ENCODE data around the gene TMEM63B. TPM values are rescaled to one million over a fixed set of nuclear protein-coding genes. Genes with fewer than 3 reads are reported as not detected.
"Not testable (repeated sequence)": the region's sequence is repeated elsewhere in the genome, so short reads cannot be mapped to it uniquely, and the experiment has no call there.

TMEM63B gene
- total RNA-seq, 1 donor from 2014 or later, result 33.4 TPM

- H3K4me3 Mint-ChIP-seq (ENCODE audit: unreplicated experiment), result no peak overlapping the region
- H3K36me3 Mint-ChIP-seq (ENCODE audit: low read depth, unreplicated experiment), result no peaks in the 10 kb centered on the region
These were observed 52.3 kb downstream of the TMEM63B start for GRCh38 chr6:44179648-44180047.

GRCh38 chr6:44180406-44180805, 53.1 kb downstream of the TMEM63B start:
- peaks cover 5% of the 10 kb centered on the region for H3K27me3 Mint-ChIP-seq (ENCODE audit: unreplicated experiment)

More at GRCh38 chr6:44179648-44180047, 52.3 kb downstream of the TMEM63B start:
- H3K27ac Mint-ChIP-seq (ENCODE audit: unreplicated experiment), result no peak overlapping the region
- H3K4me1 Mint-ChIP-seq (ENCODE audit: unreplicated experiment), result peaks cover 50% of the 10 kb centered on the region
- H3K27me3 Mint-ChIP-seq (ENCODE audit: unreplicated experiment), result peaks cover 5% of the 10 kb centered on the region
- H3K9me3 Mint-ChIP-seq (ENCODE audit: unreplicated experiment), result no peaks in the 10 kb centered on the region
- DNase-seq (ENCODE audit: low spot score), result no peak
- TF ChIP-seq CTCF (IDR thresholded peaks at IDR 0.05; ENCODE audit: unreplicated experiment), result no peak

GRCh38 chr6:44180886-44181285, 53.5 kb downstream of the TMEM63B start:
- no peak for DNase-seq (ENCODE audit: low spot score)
- Mint-ChIP-seq H3K27me3 (ENCODE audit: unreplicated experiment) (peaks cover 5% of the 10 kb centered on the region), H3K4me3 (ENCODE audit: unreplicated experiment) (no peak overlapping the region), H3K36me3 (ENCODE audit: low read depth, unreplicated experiment) (no peaks in the 10 kb centered on the region), H3K9me3 (ENCODE audit: unreplicated experiment) (no peaks in the 10 kb centered on the region), H3K27ac (ENCODE audit: unreplicated experiment) (no peak overlapping the region), H3K4me1 (ENCODE audit: unreplicated experiment) (peaks cover 60% of the 10 kb centered on the region)
- TF ChIP-seq CTCF (IDR thresholded peaks at IDR 0.05; ENCODE audit: unreplicated experiment), result no peak

More at GRCh38 chr6:44180406-44180805, 53.1 kb downstream of the TMEM63B start:
- TF ChIP-seq CTCF (IDR thresholded peaks at IDR 0.05; ENCODE audit: unreplicated experiment), result no peak
- Mint-ChIP-seq H3K9me3 (ENCODE audit: unreplicated experiment) (no peaks in the 10 kb centered on the region), H3K27ac (ENCODE audit: unreplicated experiment) (no peak overlapping the region), H3K4me3 (ENCODE audit: unreplicated experiment) (no peak overlapping the region), H3K36me3 (ENCODE audit: low read depth, unreplicated experiment) (no peaks in the 10 kb centered on the region), H3K4me1 (ENCODE audit: unreplicated experiment) (peaks cover 58% of the 10 kb centered on the region)
- no peak for DNase-seq (ENCODE audit: low spot score)

GRCh38 chr6:44181784-44182183, 54.4 kb downstream of the TMEM63B start:
- peaks cover 60% of the 10 kb centered on the region for H3K4me1 Mint-ChIP-seq (ENCODE audit: unreplicated experiment)
- DNase-seq (ENCODE audit: low spot score); H3K9me3 Mint-ChIP-seq (ENCODE audit: unreplicated experiment); H3K4me3 Mint-ChIP-seq (ENCODE audit: unreplicated experiment); H3K27ac Mint-ChIP-seq (ENCODE audit: unreplicated experiment); H3K36me3 Mint-ChIP-seq (ENCODE audit: low read depth, unreplicated experiment): not testable (repeated sequence)
- H3K27me3 Mint-ChIP-seq (ENCODE audit: unreplicated experiment), result peaks cover 10% of the 10 kb centered on the region

- Mint-ChIP-seq H3K4me3 (ENCODE audit: unreplicated experiment) (no peak overlapping the region), H3K27me3 (ENCODE audit: unreplicated experiment) (peaks cover 10% of the 10 kb centered on the region), H3K9me3 (ENCODE audit: unreplicated experiment) (no peaks in the 10 kb centered on the region), H3K27ac (ENCODE audit: unreplicated experiment) (no peak overlapping the region), H3K36me3 (ENCODE audit: low read depth, unreplicated experiment) (no peaks in the 10 kb centered on the region), H3K4me1 (ENCODE audit: unreplicated experiment) (peaks cover 49% of the 10 kb centered on the region)
- no peak for DNase-seq (ENCODE audit: low spot score)
- TF ChIP-seq CTCF (IDR thresholded peaks at IDR 0.05; ENCODE audit: unreplicated experiment), result no peak
These were observed 55.6 kb downstream of the TMEM63B start for GRCh38 chr6:44182911-44183390.
